NOMO-1 (cell line): ENCODE measurements around the gene TBC1D16.

Source experiments
- DNase-seq, 2 experiments: peaks; one replicate each; lab custom pipeline; 2025; ENCODE audit not compliant: unreplicated experiment in 2 of 2; lab: John Stamatoyannopoulos, UW

TBC1D16 gene

GRCh38 chr17:79990051-79990592, 45.5 kb downstream of the TBC1D16 start:
- DNase-seq, result no peak

- no peak for DNase-seq
Measured at GRCh38 chr17:79989106-79989835, 46.4 kb downstream of the TBC1D16 start.

GRCh38 chr17:79988185-79988971, 47.3 kb downstream of the TBC1D16 start:
- no peak for DNase-seq

- DNase-seq, result no peak
Measured at GRCh38 chr17:79987935-79988184, 47.8 kb downstream of the TBC1D16 start.

- DNase-seq, result no peak
Measured at GRCh38 chr17:79987187-79987934, 48.3 kb downstream of the TBC1D16 start.

- no peak for DNase-seq
Measured at GRCh38 chr17:79986411-79987186, 49.1 kb downstream of the TBC1D16 start.

GRCh38 chr17:79985943-79986391, 49.7 kb downstream of the TBC1D16 start:
- DNase-seq, result no peak

GRCh38 chr17:79985361-79985942, 50.2 kb downstream of the TBC1D16 start:
- DNase-seq, result no peak

- DNase-seq, result no peak
Measured at GRCh38 chr17:79984877-79985276, 50.8 kb downstream of the TBC1D16 start.

GRCh38 chr17:79984045-79984840, 51.4 kb downstream of the TBC1D16 start:
- DNase-seq, result no peak

GRCh38 chr17:79983456-79983855, 52.2 kb downstream of the TBC1D16 start:
- no peak for DNase-seq

GRCh38 chr17:79982986-79983385, 52.7 kb downstream of the TBC1D16 start:
- no peak for DNase-seq

GRCh38 chr17:79981661-79982101, 54.0 kb downstream of the TBC1D16 start:
- no peak for DNase-seq

- DNase-seq, result no peak
Measured at GRCh38 chr17:79981090-79981489, 54.6 kb downstream of the TBC1D16 start.

GRCh38 chr17:79980246-79981043, 55.2 kb downstream of the TBC1D16 start:
- DNase-seq, result no peak

GRCh38 chr17:79979816-79980215, 55.9 kb downstream of the TBC1D16 start:
- DNase-seq, result no peak

- DNase-seq, result no peak
Measured at GRCh38 chr17:79979221-79979741, 56.4 kb downstream of the TBC1D16 start.

- DNase-seq, result no peak
Measured at GRCh38 chr17:79978548-79978855, 57.2 kb downstream of the TBC1D16 start.
